ENCODE results near the gene REC8.
"Not testable (repeated sequence)": the region's sequence is repeated elsewhere in the genome, so short reads cannot be mapped to it uniquely, and the experiment has no call there.

The REC8 gene

DNA sequence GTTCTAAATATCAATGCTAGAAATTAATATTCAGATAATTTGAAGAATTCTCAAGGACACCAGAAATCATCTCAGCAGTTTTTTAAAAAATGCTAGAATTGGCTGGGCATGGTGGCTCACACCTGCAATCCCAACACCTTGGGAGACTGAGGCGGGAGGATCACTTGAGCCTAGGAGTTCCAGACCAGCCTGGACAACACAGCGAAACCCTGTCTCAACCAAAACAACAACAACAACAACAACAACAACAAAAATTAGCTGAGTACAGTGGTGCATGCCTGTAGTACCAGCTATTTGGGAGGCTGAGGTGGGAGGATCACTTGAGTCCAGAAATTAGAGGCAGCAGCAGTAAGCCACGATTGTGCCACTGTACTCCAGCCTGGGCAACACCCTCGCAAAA, 47.2 kb downstream of the REC8 start:
- 86 to 93% methylated on average over 3 to 4 of the region's 4 CpGs for WGBS, 2 experiments
- Histone ChIP-seq H3K27ac (ENCODE audit: insufficient read depth, low read depth, low read length, poor library complexity, severe bottlenecking) (no peak overlapping the region), H3K27me3 (ENCODE audit: control insufficient read depth, insufficient read depth, low read length, poor library complexity, severe bottlenecking) (no peaks in the 10 kb centered on the region), H3K4me3 (ENCODE audit: insufficient read depth, low read depth, low read length) (no peak overlapping the region), H3K36me3 (ENCODE audit: control insufficient read depth, insufficient read depth, low read length) (no peaks in the 10 kb centered on the region), H3K4me1 (ENCODE audit: control insufficient read depth, insufficient read depth, low read length) (peaks cover 2% of the 10 kb centered on the region), H3K9me3 (ENCODE audit: control insufficient read depth, low read length) (no peaks in the 10 kb centered on the region)

DNA sequence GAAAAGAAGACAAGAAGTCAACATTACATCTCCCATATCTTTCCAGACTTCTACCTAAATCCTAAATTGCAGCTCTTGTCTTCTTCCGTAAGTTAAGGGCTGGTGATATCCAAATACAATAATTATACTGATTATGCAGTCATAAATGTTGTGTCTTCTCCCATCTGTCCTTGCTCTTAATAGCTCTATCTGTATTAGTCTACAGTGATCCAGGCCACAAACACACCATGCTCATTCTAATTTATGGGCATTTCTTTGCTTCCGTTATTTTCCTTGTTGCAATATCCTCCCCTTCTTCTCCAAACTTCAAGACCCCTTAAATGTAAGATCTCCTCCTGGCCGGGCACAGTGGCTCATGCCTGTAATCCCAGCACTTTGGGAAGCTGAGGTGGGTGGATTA, 47.6 kb downstream of the REC8 start:
- no peaks in the 10 kb centered on the region for H3K9me3 ChIP-seq (ENCODE audit: control insufficient read depth, low read length)
- peaks cover 2% of the 10 kb centered on the region for H3K4me1 ChIP-seq (ENCODE audit: control insufficient read depth, insufficient read depth, low read length)
- WGBS, 2 experiments = 63 to 91% methylated on average over 2 to 3 of the region's 3 CpGs

DNA sequence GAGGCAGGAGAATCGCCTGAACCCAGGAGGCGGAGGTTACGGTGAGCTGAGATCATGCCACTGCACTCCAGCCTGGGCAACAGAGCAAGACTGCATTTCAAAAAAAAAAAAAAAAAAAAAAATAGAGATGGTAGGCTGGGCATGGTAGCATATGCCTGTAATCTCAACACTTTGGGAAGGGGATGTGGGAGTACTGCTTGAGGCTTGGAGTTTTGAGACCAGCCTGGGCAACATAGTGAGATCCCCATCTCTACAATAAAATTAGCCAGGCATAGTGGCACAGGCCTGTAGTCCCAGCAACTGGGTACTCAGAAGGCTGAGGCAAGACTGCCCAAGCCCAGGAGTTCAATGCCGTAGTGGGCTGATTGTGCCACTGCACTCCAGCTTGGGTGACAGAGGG, 51.1 kb downstream of the REC8 start:
- H3K27me3 ChIP-seq (ENCODE audit: control insufficient read depth, insufficient read depth, low read length, poor library complexity, severe bottlenecking); H3K9me3 ChIP-seq (ENCODE audit: control insufficient read depth, low read length); H3K27ac ChIP-seq (ENCODE audit: insufficient read depth, low read depth, low read length, poor library complexity, severe bottlenecking); H3K4me3 ChIP-seq (ENCODE audit: insufficient read depth, low read depth, low read length); H3K4me1 ChIP-seq (ENCODE audit: control insufficient read depth, insufficient read depth, low read length); H3K36me3 ChIP-seq (ENCODE audit: control insufficient read depth, insufficient read depth, low read length): not testable (repeated sequence)
- WGBS, 2 experiments = 93 to 97% methylated on average over 4 of the region's 4 CpGs

More for the DNA sequence above, 47.6 kb downstream of the REC8 start:
- no peak overlapping the region for H3K4me3 ChIP-seq (ENCODE audit: insufficient read depth, low read depth, low read length)
- no peaks in the 10 kb centered on the region for H3K36me3 ChIP-seq (ENCODE audit: control insufficient read depth, insufficient read depth, low read length)
- no peaks in the 10 kb centered on the region for H3K27me3 ChIP-seq (ENCODE audit: control insufficient read depth, insufficient read depth, low read length, poor library complexity, severe bottlenecking)
- no peak overlapping the region for H3K27ac ChIP-seq (ENCODE audit: insufficient read depth, low read depth, low read length, poor library complexity, severe bottlenecking)

DNA sequence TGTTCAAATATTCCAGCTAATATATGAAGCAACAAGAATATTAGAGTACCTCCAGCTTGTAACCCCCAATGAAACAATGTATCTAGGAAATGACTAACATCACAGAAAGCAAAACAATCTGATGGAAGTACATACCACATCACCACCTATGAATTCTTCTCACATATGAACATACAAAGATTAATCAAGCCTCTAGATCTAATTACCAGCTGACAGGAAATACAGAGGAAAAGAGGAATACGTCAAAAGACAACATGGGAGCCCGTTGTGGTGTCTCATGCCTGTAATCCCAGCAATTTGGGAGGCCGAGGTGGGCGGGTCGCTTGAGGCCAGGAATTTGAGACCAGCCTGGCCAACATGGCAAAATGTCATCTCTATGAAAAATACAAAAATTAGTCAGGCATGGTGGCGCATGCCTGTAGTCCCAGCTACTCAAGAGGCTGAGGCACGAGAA, 52.8 kb downstream of the REC8 start:
- H3K27me3 ChIP-seq (ENCODE audit: control insufficient read depth, insufficient read depth, low read length, poor library complexity, severe bottlenecking) = no peaks in the 10 kb centered on the region
- no peak overlapping the region for H3K27ac ChIP-seq (ENCODE audit: insufficient read depth, low read depth, low read length, poor library complexity, severe bottlenecking)
- H3K9me3 ChIP-seq (ENCODE audit: control insufficient read depth, low read length) = no peaks in the 10 kb centered on the region
- no peak overlapping the region for H3K4me3 ChIP-seq (ENCODE audit: insufficient read depth, low read depth, low read length)
- 92 to 96% methylated on average over 7 of the region's 7 CpGs for WGBS, 2 experiments
- no peaks in the 10 kb centered on the region for H3K4me1 ChIP-seq (ENCODE audit: control insufficient read depth, insufficient read depth, low read length)
- no peaks in the 10 kb centered on the region for H3K36me3 ChIP-seq (ENCODE audit: control insufficient read depth, insufficient read depth, low read length)

DNA sequence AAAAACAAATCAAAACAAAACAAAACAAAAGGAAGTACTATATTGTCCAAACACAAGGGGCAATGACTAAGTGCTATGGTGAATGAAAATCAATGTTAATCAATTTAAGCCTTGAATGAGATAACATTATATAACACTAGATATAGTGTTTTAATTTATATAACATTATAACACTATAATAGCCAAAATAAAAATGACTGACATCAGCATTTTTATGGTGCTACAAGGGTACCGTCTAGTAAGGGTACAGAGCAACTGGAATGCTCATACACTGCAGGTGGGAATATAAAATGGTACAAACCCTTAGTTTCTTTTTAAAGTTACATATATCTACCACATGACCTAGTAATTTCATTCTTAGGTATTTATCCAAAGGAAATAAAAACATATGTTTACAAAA, 54.6 kb downstream of the REC8 start:
- H3K4me1 ChIP-seq (ENCODE audit: control insufficient read depth, insufficient read depth, low read length) = peaks cover 4% of the 10 kb centered on the region
- no peak overlapping the region for H3K4me3 ChIP-seq (ENCODE audit: insufficient read depth, low read depth, low read length)
- H3K27me3 ChIP-seq (ENCODE audit: control insufficient read depth, insufficient read depth, low read length, poor library complexity, severe bottlenecking) = no peaks in the 10 kb centered on the region
- no peaks in the 10 kb centered on the region for H3K36me3 ChIP-seq (ENCODE audit: control insufficient read depth, insufficient read depth, low read length)
- no peak overlapping the region for H3K27ac ChIP-seq (ENCODE audit: insufficient read depth, low read depth, low read length, poor library complexity, severe bottlenecking)
- WGBS, 2 experiments = 100% methylated on average over 1 of the region's 1 CpG; no CpG with 5 or more reads in 1 of the 2 experiments
- no peaks in the 10 kb centered on the region for H3K9me3 ChIP-seq (ENCODE audit: control insufficient read depth, low read length)

DNA sequence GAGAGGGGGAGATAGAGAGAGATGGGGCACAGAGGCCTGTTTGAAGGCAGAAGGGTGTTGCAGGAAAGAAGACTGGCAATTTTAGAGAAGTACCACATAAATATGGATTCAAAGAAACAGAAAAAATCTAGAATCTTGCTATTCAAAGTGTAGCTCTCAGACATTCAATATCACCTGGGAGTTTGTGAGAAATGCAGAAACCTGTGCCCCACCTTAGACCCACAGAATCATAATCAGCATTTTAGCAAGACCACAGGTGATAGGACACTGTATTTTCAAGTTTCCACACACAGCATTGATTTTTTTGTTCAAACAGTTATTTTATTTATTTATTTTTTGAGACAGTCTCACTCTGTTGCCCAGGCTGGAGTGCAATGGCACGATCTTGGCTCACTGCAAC, 57.0 kb downstream of the REC8 start:
- Histone ChIP-seq H3K9me3 (ENCODE audit: control insufficient read depth, low read length) (no peaks in the 10 kb centered on the region), H3K36me3 (ENCODE audit: control insufficient read depth, insufficient read depth, low read length) (no peaks in the 10 kb centered on the region), H3K4me1 (ENCODE audit: control insufficient read depth, insufficient read depth, low read length) (peaks cover 11% of the 10 kb centered on the region), H3K4me3 (ENCODE audit: insufficient read depth, low read depth, low read length) (no peak overlapping the region), H3K27ac (ENCODE audit: insufficient read depth, low read depth, low read length, poor library complexity, severe bottlenecking) (no peak overlapping the region), H3K27me3 (ENCODE audit: control insufficient read depth, insufficient read depth, low read length, poor library complexity, severe bottlenecking) (no peaks in the 10 kb centered on the region)
- WGBS, 2 experiments = 0% methylated on average over 1 of the region's 1 CpG
